KG1 (cell line): ENCODE measurements around the gene VASN.
A peak's percentile ranks its signal among the peaks of the same experiment; 100 is the strongest.
"Not testable (repeated sequence)": the region's sequence is repeated elsewhere in the genome, so short reads cannot be mapped to it uniquely, and the experiment has no call there.

ENCODE experiments used
- DNase-seq: peaks from one replicate; lab custom pipeline; 2025; lab: John Stamatoyannopoulos, UW

The VASN gene

DNA sequence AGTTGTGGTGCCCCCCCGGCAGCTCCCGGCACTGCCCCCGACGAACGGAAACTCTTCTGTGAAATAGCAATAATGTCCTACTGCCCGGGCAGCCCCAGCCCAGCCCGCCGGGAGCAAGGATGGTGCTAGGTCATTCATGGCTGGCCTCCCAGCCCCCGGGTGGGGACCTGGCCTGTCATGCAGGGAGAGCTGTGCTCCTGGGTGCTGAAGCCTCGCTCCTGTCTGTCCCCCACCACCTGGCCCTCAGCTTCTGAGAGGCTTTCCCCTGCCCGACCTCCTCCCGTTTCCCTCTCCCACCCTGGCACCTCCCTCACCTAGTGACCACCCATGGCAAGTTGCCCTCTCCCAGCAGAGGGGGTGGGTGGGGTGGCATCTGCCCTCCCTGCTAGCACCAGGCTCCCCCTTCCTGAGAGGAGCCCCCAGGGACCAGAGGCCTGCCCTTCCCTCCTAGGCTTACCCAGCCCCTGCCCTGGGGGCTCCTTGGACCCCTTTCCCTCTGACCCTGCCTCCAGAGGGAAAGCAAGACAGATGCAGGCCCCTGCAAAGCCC lies 34.0 kb upstream of the VASN start:
- no peak for DNase-seq

DNA sequence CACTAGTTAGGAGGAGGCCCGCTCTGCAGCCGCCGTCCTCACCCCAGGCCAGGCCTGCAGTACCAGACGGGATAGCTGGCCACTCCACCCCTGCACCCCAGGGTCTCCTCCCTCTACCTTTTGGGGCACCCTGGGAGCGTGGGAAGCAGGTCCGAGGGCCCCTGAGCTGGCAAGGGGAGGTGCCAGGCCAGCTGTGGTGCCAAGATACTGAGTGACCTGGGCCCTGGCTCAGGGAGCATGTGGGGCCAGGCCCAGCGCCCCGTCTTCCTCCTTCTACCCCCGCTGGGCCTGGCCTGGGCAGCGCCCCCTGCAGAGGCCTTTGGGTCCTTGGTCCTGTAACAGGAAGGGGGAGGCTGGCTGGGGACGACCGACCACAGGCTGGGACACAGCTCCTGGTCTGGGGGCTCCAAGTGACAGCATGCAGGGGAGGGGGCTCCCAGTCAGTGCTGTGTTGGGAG lies 33.5 kb upstream of the VASN start:
- no peak for DNase-seq

DNA sequence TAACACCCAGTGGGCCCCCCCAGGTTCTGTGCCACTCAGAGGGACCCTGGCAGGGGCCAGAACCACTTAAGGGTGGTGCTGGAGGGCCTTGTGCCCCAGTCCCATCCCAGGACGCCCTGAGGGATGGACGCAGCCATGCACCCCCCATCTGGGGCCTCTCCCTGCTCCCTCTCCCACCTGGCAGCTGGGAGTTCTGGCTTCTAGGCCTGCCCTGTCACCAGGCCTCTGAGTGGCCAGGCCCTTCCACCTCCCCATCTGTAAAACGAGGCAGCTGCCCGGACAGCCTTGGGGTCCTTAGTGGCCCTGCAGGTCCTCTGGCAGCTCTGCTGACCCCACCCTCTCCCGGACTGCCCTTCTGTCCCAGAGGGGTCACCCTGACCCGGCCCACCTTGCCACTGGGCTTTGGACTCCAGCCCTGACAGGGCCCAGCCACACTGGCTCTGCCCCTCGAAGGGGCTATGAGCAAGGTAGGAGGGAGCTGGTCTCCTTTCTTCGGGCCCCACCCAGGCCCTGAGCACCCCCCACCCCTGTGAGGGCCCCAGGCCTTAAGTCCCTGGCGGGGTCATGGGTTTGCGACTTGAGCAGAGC lies 32.8 kb upstream of the VASN start:
- DNase-seq = no peak

DNA sequence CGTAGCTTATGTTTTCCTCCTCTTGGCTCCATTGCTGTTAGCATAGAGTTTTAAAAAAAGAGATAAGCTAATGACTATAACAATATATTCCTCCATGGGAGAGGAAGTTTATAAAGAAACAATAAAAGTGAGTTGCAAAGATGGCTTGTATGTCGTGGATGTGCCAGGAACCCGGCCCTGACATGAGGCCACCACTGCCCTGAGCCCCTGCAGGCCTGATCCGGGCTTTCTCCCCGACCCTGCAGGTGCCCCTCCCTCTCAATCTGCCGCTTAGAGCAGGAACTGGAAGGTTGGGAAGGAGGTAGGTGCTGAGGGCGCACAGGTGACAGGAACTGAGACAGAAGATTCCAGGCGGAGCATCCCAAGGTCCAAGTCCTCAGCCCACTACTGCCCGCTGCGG lies 32.2 kb upstream of the VASN start:
- DNase-seq = no peak

DNA sequence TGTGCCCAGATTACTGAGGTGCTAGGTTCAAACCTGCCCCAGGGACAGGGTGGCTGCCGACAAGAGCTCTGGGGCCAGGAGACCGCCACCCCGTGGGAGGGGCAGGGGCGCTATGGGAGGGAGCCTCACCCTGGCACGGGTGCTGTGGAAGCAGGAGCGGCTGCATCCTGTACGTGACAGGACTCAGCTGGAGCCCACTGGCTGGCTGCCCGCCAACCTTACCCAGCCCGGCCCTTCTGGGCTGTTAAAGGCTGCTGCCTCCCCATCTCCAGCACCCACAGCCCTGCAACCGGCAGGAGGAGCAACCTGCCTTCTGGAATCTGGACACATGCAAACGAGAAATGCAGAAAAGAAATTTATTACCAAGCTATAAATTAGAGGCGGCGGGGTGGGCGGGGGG lies 31.7 kb upstream of the VASN start:
- no peak for DNase-seq

DNA sequence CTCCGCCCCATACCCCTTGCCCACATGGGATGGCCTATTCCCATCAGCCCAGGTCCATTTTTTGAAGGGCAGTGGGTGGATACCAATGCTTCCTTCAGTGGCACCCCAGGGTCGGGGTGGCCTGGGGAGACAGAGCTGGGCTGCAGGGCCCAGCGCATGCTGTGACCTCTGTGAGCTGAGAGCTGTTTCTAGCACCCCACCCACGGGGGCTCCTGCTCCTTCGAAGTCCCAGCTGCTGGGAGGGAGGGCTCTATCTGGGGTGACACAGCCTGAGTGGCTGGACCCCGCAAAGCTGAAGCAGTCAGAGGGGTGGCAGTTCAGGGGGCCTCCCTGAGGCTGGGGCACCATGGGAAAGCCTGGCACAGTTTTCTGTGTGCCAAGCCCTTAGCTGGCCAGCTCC lies 31.2 kb upstream of the VASN start:
- no peak for DNase-seq

DNA sequence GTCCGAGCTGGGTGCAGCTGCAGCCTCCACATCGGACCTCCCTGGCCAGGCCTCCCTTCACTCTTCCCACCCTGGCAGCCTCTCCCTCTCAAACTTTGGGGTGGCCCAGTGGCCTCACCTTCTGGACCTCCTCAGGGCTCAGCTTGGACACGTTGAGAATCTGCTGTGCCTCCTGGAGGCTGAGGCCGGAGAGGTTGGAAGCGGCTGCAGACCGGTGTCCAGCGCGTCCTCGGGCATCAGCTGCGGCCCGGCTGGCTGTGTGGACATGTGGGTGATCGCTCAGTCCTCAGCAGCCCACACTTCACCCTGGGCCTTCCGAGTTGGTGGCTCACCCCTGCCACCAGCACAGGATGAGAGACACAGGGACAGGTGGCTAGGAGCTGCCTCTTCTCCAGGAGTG lies 30.4 kb upstream of the VASN start:
- DNase-seq = no peak

DNA sequence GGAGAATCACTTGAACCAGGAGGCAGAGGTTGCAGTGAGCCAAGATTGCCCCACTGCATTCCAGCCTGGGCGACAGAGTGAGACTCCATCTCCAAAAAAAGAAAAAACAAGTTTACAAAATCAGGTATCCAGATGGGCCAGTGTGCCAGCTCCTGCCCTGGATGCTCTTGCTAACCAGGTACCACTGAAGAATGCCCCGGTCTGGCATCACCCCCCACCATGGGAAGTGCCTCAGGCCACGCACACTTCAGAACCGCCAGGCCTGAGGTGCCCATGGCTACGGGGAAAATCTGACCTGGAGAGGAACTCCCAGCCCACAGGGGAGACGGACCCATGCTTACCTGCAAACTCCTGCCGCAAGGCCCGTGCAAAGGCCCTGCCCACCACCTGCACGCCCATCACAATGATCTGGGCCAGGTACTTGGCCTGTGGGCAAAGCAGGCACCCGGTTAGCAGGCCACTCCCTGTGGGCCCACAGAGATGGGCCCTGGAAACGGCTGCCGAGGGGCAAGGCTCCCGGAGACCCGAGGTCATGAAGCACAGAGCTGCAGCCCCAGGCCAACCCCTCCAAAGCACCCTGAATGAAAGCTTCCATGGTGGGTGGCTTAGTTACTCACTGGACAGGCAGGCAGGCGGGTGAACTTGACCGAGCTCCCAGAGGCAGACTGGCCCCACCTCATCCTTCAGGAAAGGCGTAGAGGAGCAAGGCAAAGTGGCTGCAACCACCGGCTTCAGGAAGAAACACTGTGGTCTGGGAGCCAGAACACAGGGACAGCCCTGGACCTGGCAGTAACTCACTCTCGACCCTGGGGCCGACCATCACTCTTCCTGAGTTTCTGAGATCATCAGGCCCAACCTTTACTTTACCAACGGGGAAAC lies 28.5 kb upstream of the VASN start:
- no peak for DNase-seq

DNA sequence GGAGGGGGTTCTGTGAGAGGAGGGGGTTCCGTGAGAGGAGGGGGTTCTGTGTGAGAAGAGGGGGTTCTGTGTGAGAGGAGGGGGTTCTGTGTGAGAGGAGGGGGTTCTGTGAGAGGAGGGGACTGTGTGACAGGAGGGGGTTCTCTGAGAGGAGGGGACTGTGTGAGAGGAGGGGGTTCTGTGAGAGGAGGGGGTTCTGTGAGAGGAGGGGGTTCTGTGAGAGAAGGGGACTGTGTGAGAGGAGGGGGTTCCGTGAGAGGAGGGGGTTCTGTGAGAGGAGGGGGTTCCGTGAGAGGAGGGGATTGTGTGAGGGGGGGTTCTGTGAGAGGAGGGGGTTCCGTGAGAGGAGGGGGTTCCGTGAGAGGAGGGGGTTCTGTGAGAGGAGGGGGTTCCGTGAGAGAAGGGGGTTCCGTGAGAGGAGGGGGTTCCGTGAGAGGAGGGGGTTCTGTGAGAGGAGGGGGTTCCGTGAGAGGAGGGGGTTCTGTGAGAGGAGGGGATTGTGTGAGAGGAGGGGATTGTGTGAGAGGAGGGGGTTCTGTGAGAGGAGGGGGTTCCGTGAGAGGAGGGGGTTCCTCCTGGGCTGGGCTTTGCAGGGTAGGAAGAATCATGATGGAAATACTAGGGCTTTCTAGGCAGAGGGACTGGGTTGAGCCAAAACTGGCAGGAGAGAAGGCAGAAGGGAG lies 27.2 kb upstream of the VASN start:
- DNase-seq = not testable (repeated sequence)

DNA sequence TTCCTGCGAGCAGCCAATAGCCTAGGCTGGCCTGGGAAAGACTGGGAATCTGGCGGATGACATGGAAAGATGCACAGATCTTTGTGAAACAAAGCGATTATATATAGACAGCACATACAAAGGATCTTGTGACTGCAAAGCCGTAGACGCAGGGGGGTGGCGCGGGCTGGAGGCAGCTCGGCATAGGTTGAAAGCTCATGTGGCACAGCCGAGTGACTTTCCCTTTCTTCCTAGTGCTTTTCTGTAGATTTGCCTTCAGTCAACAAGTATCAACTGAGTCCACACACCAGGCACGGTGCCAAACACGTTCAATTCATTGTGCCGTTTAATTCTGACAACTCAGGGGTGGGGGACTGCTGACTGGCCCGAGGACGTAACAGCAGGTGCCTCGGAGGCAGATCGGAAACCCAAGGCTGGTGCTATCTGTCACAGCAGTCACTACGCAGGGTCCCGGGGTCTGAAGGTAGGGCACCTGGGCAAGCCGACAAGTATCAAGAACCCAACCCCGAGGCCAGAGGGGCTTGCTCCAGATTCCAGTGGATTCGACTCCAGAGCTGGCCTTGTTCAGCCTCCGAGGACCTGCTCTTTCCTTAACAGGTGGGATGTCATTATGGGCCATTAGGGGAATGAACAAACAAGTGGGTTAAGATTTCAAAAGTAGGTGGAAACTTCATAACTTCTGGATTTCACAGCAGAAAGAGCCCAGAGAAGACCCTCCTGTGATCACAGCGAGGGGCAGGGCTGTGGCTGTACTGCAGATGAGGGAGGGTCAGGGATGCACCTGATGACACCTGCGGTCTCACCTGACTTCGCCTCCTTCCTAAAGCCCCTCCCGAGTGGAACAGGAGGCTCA lies 26.4 kb upstream of the VASN start:
- DNase-seq = no peak

DNA sequence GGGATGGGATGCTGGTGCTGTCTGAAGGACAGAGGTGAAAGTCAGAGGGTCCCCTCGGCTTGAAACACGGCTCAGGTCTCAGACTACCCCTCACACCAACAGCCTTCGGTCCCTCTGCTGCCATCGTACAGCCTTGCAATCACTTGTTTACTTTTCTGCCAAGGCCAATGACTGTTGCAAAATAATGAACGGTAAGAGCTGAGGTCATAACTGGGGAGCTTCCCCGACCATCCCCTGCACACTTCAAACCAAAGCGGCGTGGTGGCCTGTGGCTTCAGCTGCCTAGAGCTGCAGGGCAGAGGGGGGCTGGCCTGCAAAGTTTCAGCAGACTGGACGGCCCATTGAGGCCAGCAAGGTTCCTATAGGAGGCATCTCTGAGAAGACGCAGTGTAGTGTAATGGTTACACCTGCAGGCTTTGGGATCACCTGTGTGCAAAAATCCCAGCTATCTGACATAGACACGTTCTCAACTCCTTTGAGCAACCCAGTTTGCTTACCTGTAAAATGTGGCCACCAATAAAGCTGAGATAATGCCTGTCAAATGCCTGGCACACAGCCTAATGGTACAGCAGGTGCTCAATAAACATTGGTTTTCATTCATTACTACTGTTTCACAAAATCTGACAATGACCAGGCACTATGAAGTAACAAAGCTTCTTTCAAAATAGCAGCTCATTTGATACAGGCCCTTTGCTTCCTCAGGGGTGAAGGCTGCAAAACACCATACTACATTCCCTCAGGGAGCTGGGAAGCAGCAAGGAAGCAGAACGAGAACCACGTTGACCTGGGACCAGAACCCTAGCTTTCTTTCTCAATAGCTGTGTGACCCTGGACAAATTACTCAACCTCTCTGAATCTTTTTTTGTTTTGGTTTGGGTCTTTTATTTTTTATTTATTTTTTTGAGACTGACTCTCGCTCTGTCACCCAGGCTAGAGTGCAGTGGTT lies 25.5 kb upstream of the VASN start:
- DNase-seq = no peak

DNA sequence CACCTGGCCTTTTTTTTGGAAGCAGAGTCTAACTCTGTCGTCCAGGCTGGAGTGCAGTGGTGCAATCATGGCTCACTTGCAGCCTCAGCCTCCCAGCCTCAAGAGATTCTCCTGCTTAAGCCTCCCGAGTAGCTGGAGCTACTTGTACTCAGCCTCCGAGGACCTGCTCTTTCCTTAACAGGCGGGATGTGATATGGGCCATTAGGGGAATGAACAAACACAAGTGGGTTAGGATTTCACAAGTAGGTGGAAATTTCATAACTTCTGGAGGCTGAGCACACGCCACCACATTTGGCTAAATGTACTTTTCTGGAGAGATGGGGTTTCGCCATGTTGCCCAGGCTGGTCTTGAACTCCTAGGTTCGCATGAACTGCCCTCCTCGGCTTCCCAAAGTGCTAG lies 24.6 kb upstream of the VASN start:
- DNase-seq = no peak

DNA sequence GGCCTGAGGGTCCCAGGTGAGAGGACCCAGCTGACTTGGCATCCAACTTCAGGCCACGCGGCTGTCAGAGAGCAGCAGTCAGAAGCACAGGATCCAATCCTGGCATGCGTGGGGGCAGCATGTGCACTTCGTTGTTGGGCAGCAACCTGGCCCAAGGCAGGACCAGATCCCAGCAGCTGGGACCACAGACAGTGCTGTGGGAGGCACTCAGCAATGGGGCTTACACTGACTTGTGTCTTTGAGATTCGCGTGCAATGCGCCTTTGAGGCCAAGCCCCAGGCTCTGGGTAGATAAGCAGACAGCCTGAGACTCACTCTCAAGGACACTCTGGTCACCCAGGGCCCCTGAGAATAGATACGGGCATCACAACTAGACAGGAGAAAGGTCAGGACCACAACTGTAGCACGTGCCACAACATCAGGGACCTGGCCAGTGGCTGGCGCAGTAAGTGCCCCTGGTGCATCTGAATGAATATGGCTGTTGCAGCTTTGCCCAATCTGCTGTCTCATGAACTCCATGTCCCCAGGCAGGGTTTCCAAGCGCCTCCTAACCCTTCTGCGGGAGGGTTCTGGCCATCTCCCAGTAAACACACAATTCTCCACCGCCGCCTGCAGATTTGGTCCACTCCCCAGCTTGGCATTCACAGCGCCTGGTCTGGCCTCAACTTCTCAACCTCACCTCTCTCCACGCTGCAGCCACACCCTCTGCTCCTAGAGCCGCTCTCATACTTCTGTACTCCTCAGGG lies 23.7 kb upstream of the VASN start:
- DNase-seq = no peak

DNA sequence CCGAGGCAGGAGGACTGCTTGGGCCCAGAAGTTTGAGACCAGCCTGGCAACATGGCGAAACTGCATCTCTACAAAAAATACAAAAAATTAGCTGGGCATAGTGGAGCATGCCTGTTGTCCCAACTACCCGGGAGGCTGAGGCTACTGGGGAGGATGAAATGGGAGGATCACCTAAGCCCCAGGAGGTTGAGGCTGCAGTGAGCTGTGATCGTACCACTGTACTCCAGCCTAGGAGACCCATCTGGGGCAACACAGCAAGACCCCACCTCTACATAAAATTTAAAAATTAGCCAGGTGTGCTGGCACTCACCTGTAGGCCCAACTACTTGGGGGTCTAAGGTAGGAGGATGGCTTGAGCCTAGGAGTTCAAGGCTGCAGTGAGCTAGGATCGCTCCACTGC lies 22.3 kb upstream of the VASN start:
- DNase-seq = no peak

DNA sequence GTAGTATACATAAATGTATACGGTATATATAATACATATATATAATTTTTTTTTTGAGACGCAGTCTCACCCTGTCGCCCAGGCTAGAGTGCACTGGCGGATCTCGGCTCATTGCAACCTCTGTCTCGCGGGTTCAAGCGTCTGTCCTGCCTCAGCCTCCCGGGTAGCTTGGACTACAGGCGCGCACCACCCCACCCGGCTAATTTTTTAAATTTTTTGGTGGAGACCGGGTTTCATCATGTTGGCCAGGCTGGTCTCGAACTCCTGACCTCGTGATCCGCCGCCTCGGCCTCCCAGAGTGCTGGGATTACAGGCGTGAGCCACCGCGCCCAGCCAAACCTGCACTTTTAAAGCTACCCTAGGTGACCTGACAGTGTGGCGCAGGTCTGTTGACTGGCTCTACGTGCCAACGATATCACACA lies 21.3 kb upstream of the VASN start:
- no peak for DNase-seq

DNA sequence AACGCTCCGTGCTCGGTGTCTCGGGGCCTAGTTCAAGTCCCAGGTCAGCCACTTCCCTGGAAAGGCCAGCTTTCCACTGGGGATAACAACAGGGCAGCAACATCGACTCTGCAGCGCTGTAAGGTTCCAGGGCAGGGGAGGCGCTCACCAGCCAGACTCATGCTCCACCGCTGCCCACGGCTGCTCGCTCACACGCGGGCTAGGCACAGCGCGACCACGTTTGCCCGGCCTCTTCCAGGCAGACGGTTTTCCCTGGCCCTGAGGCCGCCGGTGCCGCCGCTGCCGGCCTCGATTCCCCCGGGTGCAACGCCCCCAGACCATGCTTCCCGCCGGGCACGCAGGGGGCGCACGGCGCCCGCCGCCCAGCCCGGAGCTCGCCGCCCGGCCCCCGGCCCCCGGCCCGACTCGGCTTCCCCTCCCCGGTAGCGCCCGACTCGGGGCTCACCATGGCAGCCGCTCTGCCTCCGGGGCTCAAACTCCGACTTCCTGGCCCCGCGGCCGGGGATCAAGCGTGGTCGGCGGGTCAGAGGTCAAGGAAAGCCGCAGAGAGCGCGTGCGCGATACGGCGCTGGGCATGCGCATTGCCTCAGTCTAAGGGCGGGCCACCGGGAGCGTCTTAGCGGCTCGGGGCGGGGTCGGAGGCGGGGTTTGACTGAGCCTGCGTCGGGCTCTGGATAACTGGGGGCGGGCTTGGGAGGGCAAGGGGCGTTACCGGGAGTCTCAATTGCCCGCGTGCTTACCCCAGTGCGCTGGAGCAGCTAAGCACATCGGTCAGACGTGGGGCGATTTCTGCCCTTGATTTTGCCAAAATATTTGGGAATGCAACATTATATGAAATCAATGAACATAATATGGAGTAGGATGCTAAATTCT lies 20.6 kb upstream of the VASN start, which contains the start of gene PAM16:
Gene PAM16 (minus strand): TSS at position 535 of the 873 bp plus-strand sequence. CDS start 87 bp downstream, at position 448.
- DNase-seq = peak; percentile 96

DNA sequence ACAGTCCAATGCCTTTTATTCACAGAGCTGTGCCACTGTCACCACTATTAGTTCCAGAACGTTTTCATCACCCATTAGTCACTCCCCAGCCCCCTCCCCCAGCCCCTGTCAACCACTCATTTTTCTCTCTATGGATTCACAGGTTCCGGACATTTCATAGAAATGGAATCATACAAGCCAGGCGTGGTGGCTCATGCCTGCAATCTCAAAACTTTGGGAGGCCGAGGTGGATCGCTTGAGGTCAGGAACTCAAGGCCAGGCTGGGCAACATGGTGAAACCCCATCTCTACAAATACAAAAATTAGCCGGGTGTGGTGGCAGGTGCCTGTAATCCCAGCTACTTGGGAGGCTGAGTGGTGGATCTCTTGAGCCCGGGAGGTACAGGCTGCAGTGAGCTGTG lies 19.8 kb upstream of the VASN start:
- no peak for DNase-seq

DNA sequence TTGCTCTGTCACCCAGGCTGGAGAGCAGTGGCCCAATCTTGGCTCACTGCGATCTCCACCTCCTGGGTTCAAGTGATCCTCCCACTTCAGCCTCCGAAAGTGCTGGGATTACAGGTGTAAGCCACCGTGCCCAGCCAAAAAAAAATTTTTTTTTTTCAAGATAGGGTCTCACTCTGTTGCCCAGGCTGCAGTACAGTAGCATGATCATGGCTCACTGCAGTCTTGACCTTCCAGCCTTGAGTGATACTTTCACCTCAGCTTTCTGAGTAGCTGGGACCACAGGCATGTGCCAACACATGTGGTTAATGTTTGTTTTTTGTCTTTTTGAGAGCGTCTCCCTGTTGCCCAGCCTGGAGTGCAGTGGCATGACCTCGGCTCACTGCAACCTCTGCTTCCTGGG lies 18.8 kb upstream of the VASN start:
- DNase-seq = no peak

DNA sequence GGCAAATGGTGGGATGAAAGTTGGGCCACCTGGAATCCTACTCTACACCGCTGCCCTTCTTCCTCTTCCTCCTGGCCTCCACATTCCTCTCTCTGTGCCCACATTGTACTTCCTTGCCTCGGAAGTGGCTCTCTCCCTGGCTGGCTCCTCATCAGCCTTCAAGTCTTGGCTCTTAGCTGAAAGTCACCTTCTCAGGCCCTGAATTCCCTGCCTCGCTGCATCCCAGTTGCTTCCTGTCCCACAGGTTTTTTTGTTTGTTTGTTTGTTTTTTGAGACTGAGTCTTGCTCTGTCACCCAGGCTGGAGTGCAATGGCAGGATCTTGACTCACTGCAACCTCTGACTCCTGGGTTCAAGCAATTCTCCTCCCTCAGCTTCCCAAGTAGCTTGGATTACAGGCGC lies 18.0 kb upstream of the VASN start:
- no peak for DNase-seq
